DND-41 (cell line): ENCODE data around the gene CD72.
A peak's percentile ranks its signal among the peaks of the same experiment; 100 is the strongest.

Experiments
- ATAC-seq: fragments of 200-7000 bp; cut with Tn5 transposase; 3 replicates; pipeline ENCODE4 v1.9.1; 2021; ENCODE audit warnings: low read depth; ENCODE audit not compliant: insufficient read depth
- DNase-seq: peaks from one replicate; pipeline ENCODE4 v3.0.0-alpha.2; 2020
- H2AFZ ChIP-seq: 2 replicates; pipeline ENCODE4 v1.6.0; 2012; ENCODE audit warnings: low read depth, low read length
- H3K27ac ChIP-seq: 2 replicates; pipeline ENCODE4 v1.5.1; 2012; ENCODE audit warnings: low read length, inconsistent platforms
- H3K27me3 ChIP-seq: fragments of 200-600 bp; sonication (generic); 2 replicates; pipeline ENCODE4 v1.6.0; 2012; ENCODE audit warnings: low read length, mild to moderate bottlenecking, inconsistent platforms; ENCODE audit not compliant: insufficient read depth, poor library complexity
- H3K36me3 ChIP-seq: 2 replicates; pipeline ENCODE4 v1.5.1; 2012; ENCODE audit warnings: low read length, inconsistent platforms; ENCODE audit not compliant: insufficient read depth
- H3K4me1 ChIP-seq: 2 replicates; pipeline ENCODE4 v1.5.1; 2012; ENCODE audit warnings: mild to moderate bottlenecking, low read length; ENCODE audit not compliant: insufficient read depth
- H3K4me2 ChIP-seq: 2 replicates; pipeline ENCODE4 v1.6.0; 2012; ENCODE audit warnings: mild to moderate bottlenecking, moderate library complexity, low read length, inconsistent platforms; ENCODE audit not compliant: insufficient read depth
- H3K4me3 ChIP-seq, 2 experiments: fragments of 200-600 bp in 1 of 2; shearing (Covaris generic) in 1 of 2; 2 replicates each; pipeline ENCODE4 v1.5.1; 2012 to 2016; ENCODE audit warnings: inconsistent platforms in 2 of 2, low read length in 2 of 2, mild to moderate bottlenecking in 2 of 2, low read depth in 1 of 2, moderate library complexity in 1 of 2
- H3K79me2 ChIP-seq: 2 replicates; pipeline ENCODE4 v1.6.0; 2012; ENCODE audit warnings: low read length, inconsistent platforms; ENCODE audit not compliant: insufficient read depth
- H3K9ac ChIP-seq: 2 replicates; pipeline ENCODE4 v1.6.0; 2012; ENCODE audit warnings: low read depth, mild to moderate bottlenecking, inconsistent platforms, low read length, moderate library complexity
- H3K9me3 ChIP-seq: 2 replicates; pipeline ENCODE4 v1.5.1; 2012; ENCODE audit warnings: low read length, moderate library complexity, mild to moderate bottlenecking, inconsistent platforms; ENCODE audit not compliant: insufficient read depth, severe bottlenecking
- H4K20me1 ChIP-seq: 2 replicates; pipeline ENCODE4 v1.6.0; 2012; ENCODE audit warnings: low read length; ENCODE audit not compliant: insufficient read depth
- EZH2 ChIP-seq: IDR thresholded peaks from 3 replicates; pipeline ENCODE4 v1.6.1; 2012; ENCODE audit warnings: borderline replicate concordance, low read depth, mild to moderate bottlenecking, moderate library complexity, low read length, inconsistent platforms; ENCODE audit not compliant: severe bottlenecking
- TF ChIP-seq, protein P1 (sequence below): IDR thresholded peaks from 2 replicates; pipeline ENCODE4 v1.5.1; 2012; ENCODE audit warnings: borderline replicate concordance, low read length, moderate library complexity, mild to moderate bottlenecking; ENCODE audit not compliant: poor library complexity, severe bottlenecking; ENCODE audit errors: extremely low read depth

Gene CD72

DNA sequence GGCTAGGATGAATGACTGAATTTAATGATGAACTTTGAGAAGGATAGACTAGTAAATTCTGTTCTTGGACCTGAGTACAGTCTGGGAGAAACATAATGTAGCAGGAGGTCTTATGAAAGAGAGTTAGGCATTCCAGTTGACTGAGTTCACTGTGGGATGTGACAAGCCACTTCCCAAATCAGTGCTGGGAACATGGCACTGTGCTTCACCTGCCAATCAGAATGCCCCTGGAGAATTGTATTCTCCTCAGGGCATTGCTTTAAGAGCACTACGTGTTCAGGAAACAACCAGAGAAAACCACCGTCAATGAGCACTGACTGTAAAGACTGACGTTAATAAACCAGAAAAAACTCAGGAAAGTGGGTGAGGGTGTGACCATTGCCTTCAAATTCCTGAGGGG lies 41.1 kb upstream of the CD72 start:
- Histone ChIP-seq H3K4me1 (peaks cover 72% of the 10 kb centered on the region), H2AFZ (no peak overlapping the region), H3K27me3 (no peaks in the 10 kb centered on the region), H4K20me1 (peaks cover 3% of the 10 kb centered on the region; the same call in 1 of the 2 replicates), H3K27ac (peak overlapping the region; percentile 92), H3K36me3 (peaks cover 39% of the 10 kb centered on the region), H3K79me2 (peaks cover 48% of the 10 kb centered on the region), H3K9me3 (no peaks in the 10 kb centered on the region), H3K4me3 (peak overlapping the region; percentile 41 to 70; a peak in 3 of 4 replicates), H3K9ac (peak overlapping the region; percentile 86), H3K4me2 (peak overlapping the region; percentile 75)
- ATAC-seq (no peak), DNase-seq (no peak)
- TF ChIP-seq, protein P1, sequence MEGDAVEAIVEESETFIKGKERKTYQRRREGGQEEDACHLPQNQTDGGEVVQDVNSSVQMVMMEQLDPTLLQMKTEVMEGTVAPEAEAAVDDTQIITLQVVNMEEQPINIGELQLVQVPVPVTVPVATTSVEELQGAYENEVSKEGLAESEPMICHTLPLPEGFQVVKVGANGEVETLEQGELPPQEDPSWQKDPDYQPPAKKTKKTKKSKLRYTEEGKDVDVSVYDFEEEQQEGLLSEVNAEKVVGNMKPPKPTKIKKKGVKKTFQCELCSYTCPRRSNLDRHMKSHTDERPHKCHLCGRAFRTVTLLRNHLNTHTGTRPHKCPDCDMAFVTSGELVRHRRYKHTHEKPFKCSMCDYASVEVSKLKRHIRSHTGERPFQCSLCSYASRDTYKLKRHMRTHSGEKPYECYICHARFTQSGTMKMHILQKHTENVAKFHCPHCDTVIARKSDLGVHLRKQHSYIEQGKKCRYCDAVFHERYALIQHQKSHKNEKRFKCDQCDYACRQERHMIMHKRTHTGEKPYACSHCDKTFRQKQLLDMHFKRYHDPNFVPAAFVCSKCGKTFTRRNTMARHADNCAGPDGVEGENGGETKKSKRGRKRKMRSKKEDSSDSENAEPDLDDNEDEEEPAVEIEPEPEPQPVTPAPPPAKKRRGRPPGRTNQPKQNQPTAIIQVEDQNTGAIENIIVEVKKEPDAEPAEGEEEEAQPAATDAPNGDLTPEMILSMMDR: no peak
- TF ChIP-seq EZH2: no peak

DNA sequence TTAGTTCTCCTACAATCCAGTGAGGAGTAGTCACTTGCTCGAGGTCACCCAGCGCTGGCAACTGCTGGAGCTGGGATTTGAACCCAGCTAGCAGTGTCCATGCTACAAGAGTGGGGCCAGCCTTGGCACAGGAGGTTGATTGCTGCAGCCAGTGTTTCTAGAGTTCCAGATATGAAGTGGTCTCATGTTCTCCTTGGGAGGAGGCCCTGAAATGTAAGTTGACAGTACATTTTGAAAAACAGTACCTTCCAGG lies 40.7 kb upstream of the CD72 start:
- ATAC-seq: peak; percentile 8
- Histone ChIP-seq H3K4me1 (peaks cover 67% of the 10 kb centered on the region), H2AFZ (peak overlapping the region; percentile 72; the same call in 1 of the 2 replicates), H3K27ac (peak overlapping the region; percentile 92), H3K9ac (peak overlapping the region; percentile 86), H3K9me3 (no peaks in the 10 kb centered on the region), H3K36me3 (peaks cover 39% of the 10 kb centered on the region), H3K27me3 (no peaks in the 10 kb centered on the region), H3K4me3 (peak overlapping the region; percentile 41 to 70; a peak in 3 of 4 replicates), H3K4me2 (peak overlapping the region; percentile 75), H4K20me1 (peaks cover 3% of the 10 kb centered on the region; the same call in 1 of the 2 replicates), H3K79me2 (peaks cover 44% of the 10 kb centered on the region)
- TF ChIP-seq EZH2: no peak
- TF ChIP-seq, protein P1: no peak
- DNase-seq: peak; percentile 47

DNA sequence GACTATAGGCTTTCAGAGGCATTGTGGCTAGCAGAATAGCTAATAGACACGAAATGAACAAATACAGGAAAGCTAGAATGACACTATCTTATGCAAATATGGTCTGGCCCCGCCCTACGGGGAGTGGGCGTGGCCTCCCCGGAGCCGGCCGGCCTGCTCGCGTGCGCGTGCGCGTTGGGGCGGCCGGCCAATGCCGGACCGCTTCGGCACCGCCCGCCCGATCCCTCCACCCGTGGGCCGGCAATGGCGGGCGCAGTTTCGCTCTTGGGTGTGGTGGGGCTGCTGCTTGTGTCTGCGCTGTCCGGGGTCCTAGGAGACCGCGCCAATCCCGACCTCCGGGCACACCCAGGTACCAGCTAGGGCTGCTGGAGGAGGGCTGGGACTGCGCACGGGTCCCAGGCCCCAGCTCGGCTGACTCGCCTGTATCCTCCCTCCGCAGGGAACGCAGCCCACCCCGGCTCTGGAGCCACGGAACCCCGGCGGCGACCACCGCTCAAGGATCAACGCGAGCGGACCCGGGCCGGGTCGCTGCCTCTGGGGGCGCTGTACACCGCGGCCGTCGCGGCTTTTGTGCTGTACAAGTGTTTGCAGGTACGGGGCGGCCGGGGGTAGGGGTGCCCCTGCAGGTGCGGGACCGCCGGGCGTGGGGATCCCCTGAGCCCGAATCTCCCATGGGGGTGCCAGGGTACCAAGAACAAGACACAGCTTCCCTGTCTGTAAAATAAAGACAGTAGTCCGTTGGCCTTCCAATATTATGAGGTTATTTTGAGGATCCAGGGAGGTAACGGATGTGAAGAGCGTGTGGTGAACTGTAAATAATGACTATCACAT lies 40.1 kb upstream of the CD72 start, which contains the start of gene CCDC107:
TSS of gene CCDC107 (plus strand) at position 156 of the 831 bp plus-strand sequence. CDS start at position 244, 88 bp downstream.
- H3K27ac ChIP-seq: peak within 1 kb of the TSS; percentile 92
- ATAC-seq: peak; percentile 65
- DNase-seq: peak; percentile 75
- H3K4me2 ChIP-seq: peak within 1 kb of the TSS; percentile 75
- peak within 1 kb of the TSS; percentile 41 to 70; a peak in 3 of 4 replicates for H3K4me3 ChIP-seq
- peaks cover 62% of the 10 kb centered on the region for H3K4me1 ChIP-seq
- H4K20me1 ChIP-seq: peaks cover 3% of the 10 kb centered on the region; the same call in 1 of the 2 replicates
- H2AFZ ChIP-seq: peak within 1 kb of the TSS; percentile 72
- no peak for TF ChIP-seq EZH2
- TF ChIP-seq, protein P1: peak; percentile 85
- H3K36me3 ChIP-seq: peaks cover 37% of the 10 kb centered on the region
- peaks cover 39% of the 10 kb centered on the region for H3K79me2 ChIP-seq
- no peaks in the 10 kb centered on the region for H3K27me3 ChIP-seq
- H3K9me3 ChIP-seq: no peaks in the 10 kb centered on the region
- H3K9ac ChIP-seq: peak within 1 kb of the TSS; percentile 86
